ENCODE results near the gene SLC35B4.
"Not testable (repeated sequence)": the region's sequence is repeated elsewhere in the genome, so short reads cannot be mapped to it uniquely, and the experiment has no call there.

The SLC35B4 gene

GRCh38 chr7:134298902-134299683 lies 17.6 kb downstream of the SLC35B4 start:
- Histone ChIP-seq H3K27ac (ENCODE audit: low read length) (no peak overlapping the region), H3K9ac (ENCODE audit: low read depth, low read length) (no peak overlapping the region), H3K4me2 (ENCODE audit: insufficient read depth, low read length) (no peak overlapping the region), H4K20me1 (ENCODE audit: insufficient read depth, low read length) (no peaks in the 10 kb centered on the region), H3K79me2 (ENCODE audit: insufficient read depth, low read length) (no peaks in the 10 kb centered on the region), H3K9me3 (ENCODE audit: insufficient read depth, low read length, severe bottlenecking) (no peaks in the 10 kb centered on the region), H3K4me3 (ENCODE audit: low read depth in 1 of 2, low read length in 2 of 2) (no peak overlapping the region), H3K27me3 (ENCODE audit: insufficient read depth, low read length, poor library complexity) (no peaks in the 10 kb centered on the region), H2AFZ (ENCODE audit: low read depth, low read length) (no peak overlapping the region), H3K36me3 (ENCODE audit: insufficient read depth, low read length) (peaks cover 77% of the 10 kb centered on the region), H3K4me1 (ENCODE audit: insufficient read depth, low read length) (no peaks in the 10 kb centered on the region)
- no peak for ATAC-seq (ENCODE audit: insufficient read depth, low read depth)
- TF ChIP-seq, protein P1, sequence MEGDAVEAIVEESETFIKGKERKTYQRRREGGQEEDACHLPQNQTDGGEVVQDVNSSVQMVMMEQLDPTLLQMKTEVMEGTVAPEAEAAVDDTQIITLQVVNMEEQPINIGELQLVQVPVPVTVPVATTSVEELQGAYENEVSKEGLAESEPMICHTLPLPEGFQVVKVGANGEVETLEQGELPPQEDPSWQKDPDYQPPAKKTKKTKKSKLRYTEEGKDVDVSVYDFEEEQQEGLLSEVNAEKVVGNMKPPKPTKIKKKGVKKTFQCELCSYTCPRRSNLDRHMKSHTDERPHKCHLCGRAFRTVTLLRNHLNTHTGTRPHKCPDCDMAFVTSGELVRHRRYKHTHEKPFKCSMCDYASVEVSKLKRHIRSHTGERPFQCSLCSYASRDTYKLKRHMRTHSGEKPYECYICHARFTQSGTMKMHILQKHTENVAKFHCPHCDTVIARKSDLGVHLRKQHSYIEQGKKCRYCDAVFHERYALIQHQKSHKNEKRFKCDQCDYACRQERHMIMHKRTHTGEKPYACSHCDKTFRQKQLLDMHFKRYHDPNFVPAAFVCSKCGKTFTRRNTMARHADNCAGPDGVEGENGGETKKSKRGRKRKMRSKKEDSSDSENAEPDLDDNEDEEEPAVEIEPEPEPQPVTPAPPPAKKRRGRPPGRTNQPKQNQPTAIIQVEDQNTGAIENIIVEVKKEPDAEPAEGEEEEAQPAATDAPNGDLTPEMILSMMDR (IDR thresholded peaks at IDR 0.05; ENCODE audit: borderline replicate concordance, extremely low read depth, low read length, poor library complexity, severe bottlenecking): no peak
- DNase-seq: no peak

DNA sequence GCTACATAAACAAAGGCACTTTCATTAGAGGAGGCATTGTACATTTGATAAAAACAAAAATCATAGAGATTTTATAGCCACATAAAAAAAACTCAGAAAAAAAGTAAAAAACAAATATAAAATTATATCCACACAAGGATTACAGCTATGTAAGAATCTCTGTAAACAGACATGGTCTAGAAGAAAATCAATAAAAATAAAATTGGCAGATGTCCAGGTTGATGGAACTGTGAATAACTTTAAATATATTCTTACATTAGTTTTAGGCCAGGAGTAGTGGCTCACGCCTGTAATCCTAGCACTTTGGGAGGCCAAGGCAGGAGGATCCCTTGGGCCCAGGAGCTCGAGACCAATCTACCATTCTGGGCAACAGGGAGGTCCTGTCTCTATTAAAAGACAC lies 19.2 kb downstream of the SLC35B4 start:
- Histone ChIP-seq H3K27me3 (ENCODE audit: insufficient read depth, low read length, poor library complexity) (no peaks in the 10 kb centered on the region), H4K20me1 (ENCODE audit: insufficient read depth, low read length) (no peaks in the 10 kb centered on the region), H3K9ac (ENCODE audit: low read depth, low read length) (no peak overlapping the region), H3K36me3 (ENCODE audit: insufficient read depth, low read length) (peaks cover 74% of the 10 kb centered on the region), H3K27ac (ENCODE audit: low read length) (no peak overlapping the region), H3K9me3 (ENCODE audit: insufficient read depth, low read length, severe bottlenecking) (no peaks in the 10 kb centered on the region), H3K4me3 (ENCODE audit: low read depth in 1 of 2, low read length in 2 of 2) (no peak overlapping the region), H3K4me2 (ENCODE audit: insufficient read depth, low read length) (no peak overlapping the region), H3K4me1 (ENCODE audit: insufficient read depth, low read length) (no peaks in the 10 kb centered on the region), H3K79me2 (ENCODE audit: insufficient read depth, low read length) (no peaks in the 10 kb centered on the region), H2AFZ (ENCODE audit: low read depth, low read length) (no peak overlapping the region)
- TF ChIP-seq, protein P1 (IDR thresholded peaks at IDR 0.05; ENCODE audit: borderline replicate concordance, extremely low read depth, low read length, poor library complexity, severe bottlenecking): no peak
- TF ChIP-seq EZH2 (IDR thresholded peaks at IDR 0.05; ENCODE audit: borderline replicate concordance, low read depth, low read length, severe bottlenecking): no peak
- no peak for ATAC-seq (ENCODE audit: insufficient read depth, low read depth)
- DNase-seq: no peak

- not testable (repeated sequence) for H4K20me1 ChIP-seq (ENCODE audit: insufficient read depth, low read length); H3K9ac ChIP-seq (ENCODE audit: low read depth, low read length); H3K27me3 ChIP-seq (ENCODE audit: insufficient read depth, low read length, poor library complexity); H3K4me2 ChIP-seq (ENCODE audit: insufficient read depth, low read length); ATAC-seq (ENCODE audit: insufficient read depth, low read depth); H3K4me1 ChIP-seq (ENCODE audit: insufficient read depth, low read length); H3K27ac ChIP-seq (ENCODE audit: low read length); H3K79me2 ChIP-seq (ENCODE audit: insufficient read depth, low read length); H2AFZ ChIP-seq (ENCODE audit: low read depth, low read length); DNase-seq; H3K9me3 ChIP-seq (ENCODE audit: insufficient read depth, low read length, severe bottlenecking); H3K4me3 ChIP-seq (ENCODE audit: low read depth in 1 of 2, low read length in 2 of 2)
- peaks cover 63% of the 10 kb centered on the region for H3K36me3 ChIP-seq (ENCODE audit: insufficient read depth, low read length)
These were observed 20.7 kb downstream of the SLC35B4 start for GRCh38 chr7:134295982-134296381.

DNA sequence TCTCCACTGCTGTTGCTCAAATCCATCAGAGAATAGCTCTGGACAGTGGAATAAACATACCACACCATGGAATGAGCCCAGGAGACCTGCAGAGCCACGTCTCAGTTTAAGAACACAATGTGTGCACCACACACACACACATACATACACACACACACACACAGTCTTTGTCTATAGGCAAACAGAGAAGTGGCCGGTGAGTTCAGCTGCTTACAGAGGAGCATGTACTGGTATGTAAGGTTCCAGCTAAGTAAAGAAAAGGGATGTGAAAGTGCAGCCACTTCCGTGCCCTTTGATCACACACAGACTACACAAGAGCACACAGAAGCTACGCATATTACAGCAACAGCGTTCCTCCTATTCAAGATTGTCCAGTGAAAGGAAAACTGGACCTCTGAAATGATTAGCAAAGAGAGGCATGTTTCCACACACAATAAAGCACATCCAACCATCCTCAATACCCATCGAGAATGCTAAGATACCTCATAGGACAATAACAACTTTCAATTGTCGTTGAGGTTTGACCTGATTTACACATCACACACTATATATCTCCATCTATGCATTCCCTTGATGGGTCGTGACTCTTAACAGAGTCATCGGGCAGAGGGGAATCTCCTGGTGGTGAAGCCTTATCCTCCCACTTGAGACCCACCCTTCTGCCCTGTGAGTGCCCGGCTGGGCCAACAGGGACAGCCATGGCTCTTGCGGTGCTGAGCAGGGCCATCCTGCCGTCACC lies 23.6 kb downstream of the SLC35B4 start:
- Histone ChIP-seq H3K4me1 (ENCODE audit: insufficient read depth, low read length) (no peaks in the 10 kb centered on the region), H2AFZ (ENCODE audit: low read depth, low read length) (no peak overlapping the region), H3K27me3 (ENCODE audit: insufficient read depth, low read length, poor library complexity) (no peaks in the 10 kb centered on the region), H3K36me3 (ENCODE audit: insufficient read depth, low read length) (peaks cover 39% of the 10 kb centered on the region), H3K9ac (ENCODE audit: low read depth, low read length) (no peak overlapping the region), H3K4me2 (ENCODE audit: insufficient read depth, low read length) (no peak overlapping the region), H3K79me2 (ENCODE audit: insufficient read depth, low read length) (no peaks in the 10 kb centered on the region), H4K20me1 (ENCODE audit: insufficient read depth, low read length) (no peaks in the 10 kb centered on the region), H3K9me3 (ENCODE audit: insufficient read depth, low read length, severe bottlenecking) (no peaks in the 10 kb centered on the region), H3K4me3 (ENCODE audit: low read depth in 1 of 2, low read length in 2 of 2) (no peak overlapping the region), H3K27ac (ENCODE audit: low read length) (no peak overlapping the region)
- ATAC-seq (ENCODE audit: insufficient read depth, low read depth) (no peak), DNase-seq (no peak)
- TF ChIP-seq EZH2 (IDR thresholded peaks at IDR 0.05; ENCODE audit: borderline replicate concordance, low read depth, low read length, severe bottlenecking): no peak
- TF ChIP-seq, protein P1 (IDR thresholded peaks at IDR 0.05; ENCODE audit: borderline replicate concordance, extremely low read depth, low read length, poor library complexity, severe bottlenecking): no peak
